OCI-LY3 (cell line): Measurements from ENCODE around the gene FBXW8.

Experiments used
- H2AFZ ChIP-seq: fragments of 200-600, 300-600 bp; shearing (Covaris generic); 2 replicates; pipeline ENCODE4 v1.6.0; 2014; ENCODE audit warnings: antibody characterized with exemption, low read depth, low read length
- H3K27ac ChIP-seq: fragments of 200-600, 300-600 bp; sonication (generic); 2 replicates; pipeline ENCODE4 v1.5.1; 2014; ENCODE audit warnings: mild to moderate bottlenecking, low read length, moderate library complexity, mixed read lengths
- H3K27me3 ChIP-seq: fragments of 200-600, 300-600 bp; sonication (generic); 2 replicates; pipeline ENCODE4 v1.6.1; 2014; ENCODE audit warnings: low read depth, low read length, mixed read lengths
- H3K36me3 ChIP-seq: fragments of 200-600, 300-600 bp; sonication (generic); replicated peaks from 2 replicates; pipeline ENCODE3; 2014; ENCODE audit warnings: low read depth, low read length, mixed read lengths
- H3K4me1 ChIP-seq: fragments of 300-600, 200-600 bp; sonication (generic); 2 replicates; pipeline ENCODE4 v1.6.1; 2014; ENCODE audit warnings: low read length, mixed read lengths
- H3K4me2 ChIP-seq: fragments of 200-600, 300-600 bp; sonication (generic); 2 replicates; pipeline ENCODE4 v1.6.1; 2014; ENCODE audit warnings: low read length, mixed read lengths
- H3K4me3 ChIP-seq: fragments of 300-600, 200-600 bp; sonication (generic); 2 replicates; pipeline ENCODE4 v1.5.1; 2014; ENCODE audit warnings: antibody characterized with exemption, mild to moderate bottlenecking, low read length, moderate library complexity
- H3K79me2 ChIP-seq: fragments of 300-600, 200-600 bp; shearing (Covaris generic); 2 replicates; pipeline ENCODE4 v1.6.1; 2014; ENCODE audit warnings: mild to moderate bottlenecking, low read length, mixed read lengths
- H3K9ac ChIP-seq: fragments of 300-600, 200-600 bp; shearing (Covaris generic); 2 replicates; pipeline ENCODE4 v1.6.0; 2014; ENCODE audit warnings: mild to moderate bottlenecking, low read length, moderate library complexity
- H3K9me3 ChIP-seq: fragments of 200-600, 300-600 bp; shearing (Covaris generic); 2 replicates; pipeline ENCODE4 v1.6.1; 2014; ENCODE audit warnings: low read length, mixed read lengths; ENCODE audit not compliant: insufficient read depth
- H4K20me1 ChIP-seq: fragments of 200-600, 300-600 bp; sonication (generic); 2 replicates; pipeline ENCODE4 v1.6.1; 2016; ENCODE audit warnings: low read length, mixed read lengths; ENCODE audit not compliant: insufficient read depth
- EZH2phosphoT487 ChIP-seq: fragments of 200-600 bp; shearing (Covaris generic); IDR thresholded peaks from 2 replicates; pipeline ENCODE4 v1.6.1; 2018; ENCODE audit warnings: antibody characterized with exemption, mixed run types, low read depth
- TF ChIP-seq, protein P1 (sequence below): fragments of 200-600, 300-600 bp; sonication (generic); IDR thresholded peaks from 2 replicates; pipeline ENCODE4 v1.5.1; 2014; ENCODE audit warnings: antibody characterized with exemption, low read length, low read depth

The FBXW8 gene

DNA sequence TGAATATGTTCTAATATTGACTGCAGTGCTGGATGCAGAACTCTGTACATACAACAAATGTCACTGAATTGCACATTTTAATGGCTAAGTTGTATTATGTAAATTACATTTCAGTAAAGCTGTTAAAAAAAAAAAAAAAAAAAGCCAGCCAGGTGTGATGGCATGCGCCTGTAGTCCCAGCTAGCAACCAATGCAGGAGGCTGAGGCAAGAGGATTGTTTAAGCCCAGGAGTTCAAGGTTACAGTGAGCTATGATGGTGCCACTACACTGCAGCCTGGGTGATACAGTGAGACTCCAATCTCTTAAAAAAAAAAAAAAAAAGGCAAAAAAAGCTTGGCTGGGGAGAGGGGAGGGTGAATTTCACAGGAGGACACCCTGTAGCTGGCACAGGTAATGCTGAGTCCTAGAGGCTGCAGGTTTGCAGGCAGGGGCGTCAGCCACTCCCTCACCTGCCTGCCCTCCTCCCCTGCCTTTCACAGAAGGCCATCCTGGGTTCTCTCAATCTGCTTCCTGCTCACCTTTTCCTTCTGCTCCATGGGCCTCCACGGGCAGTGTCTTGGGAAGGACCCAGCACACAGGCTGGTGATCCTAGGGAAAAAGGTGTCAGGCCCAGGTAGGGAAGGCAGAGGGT is 147.8 kb downstream of the FBXW8 start:
- H3K27ac ChIP-seq: no peak overlapping the region
- H3K4me2 ChIP-seq: no peak overlapping the region

DNA sequence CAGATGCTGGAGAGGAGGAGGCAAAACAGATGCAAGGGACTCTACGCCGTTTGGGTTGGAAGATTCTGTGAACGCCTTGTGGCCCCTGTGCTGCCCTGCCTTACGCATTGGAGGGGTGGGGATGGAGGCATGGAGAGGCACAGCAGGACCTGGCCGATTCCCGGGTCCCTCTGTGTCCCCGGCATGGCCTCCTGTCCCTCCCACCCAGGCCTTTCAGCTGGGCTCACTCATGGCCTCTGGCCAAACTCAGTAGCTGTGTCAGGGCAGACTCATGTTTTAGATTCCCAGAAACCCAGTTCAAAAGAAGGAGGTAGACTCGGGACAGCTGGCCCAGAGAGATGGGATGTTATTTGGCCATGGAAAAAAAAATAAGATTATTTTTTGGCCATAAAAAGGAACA is 148.4 kb downstream of the FBXW8 start:
- Histone ChIP-seq H3K9me3 (no peaks in the 10 kb centered on the region), H3K79me2 (peaks cover 26% of the 10 kb centered on the region), H3K4me3 (no peak overlapping the region), H3K4me2 (no peak overlapping the region), H3K4me1 (no peaks in the 10 kb centered on the region), H3K27ac (no peak overlapping the region), H3K9ac (no peak overlapping the region), H3K36me3 (peaks cover 16% of the 10 kb centered on the region), H3K27me3 (no peaks in the 10 kb centered on the region), H4K20me1 (peaks cover 34% of the 10 kb centered on the region), H2AFZ (no peak overlapping the region)
- TF ChIP-seq EZH2phosphoT487: no peak
- TF ChIP-seq, protein P1, sequence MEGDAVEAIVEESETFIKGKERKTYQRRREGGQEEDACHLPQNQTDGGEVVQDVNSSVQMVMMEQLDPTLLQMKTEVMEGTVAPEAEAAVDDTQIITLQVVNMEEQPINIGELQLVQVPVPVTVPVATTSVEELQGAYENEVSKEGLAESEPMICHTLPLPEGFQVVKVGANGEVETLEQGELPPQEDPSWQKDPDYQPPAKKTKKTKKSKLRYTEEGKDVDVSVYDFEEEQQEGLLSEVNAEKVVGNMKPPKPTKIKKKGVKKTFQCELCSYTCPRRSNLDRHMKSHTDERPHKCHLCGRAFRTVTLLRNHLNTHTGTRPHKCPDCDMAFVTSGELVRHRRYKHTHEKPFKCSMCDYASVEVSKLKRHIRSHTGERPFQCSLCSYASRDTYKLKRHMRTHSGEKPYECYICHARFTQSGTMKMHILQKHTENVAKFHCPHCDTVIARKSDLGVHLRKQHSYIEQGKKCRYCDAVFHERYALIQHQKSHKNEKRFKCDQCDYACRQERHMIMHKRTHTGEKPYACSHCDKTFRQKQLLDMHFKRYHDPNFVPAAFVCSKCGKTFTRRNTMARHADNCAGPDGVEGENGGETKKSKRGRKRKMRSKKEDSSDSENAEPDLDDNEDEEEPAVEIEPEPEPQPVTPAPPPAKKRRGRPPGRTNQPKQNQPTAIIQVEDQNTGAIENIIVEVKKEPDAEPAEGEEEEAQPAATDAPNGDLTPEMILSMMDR: no peak

More for the DNA sequence above, 147.8 kb downstream of the FBXW8 start:
- Histone ChIP-seq H3K9ac (no peak overlapping the region), H3K4me1 (peaks cover 2% of the 10 kb centered on the region; the same call in 1 of the 2 replicates), H3K9me3 (no peaks in the 10 kb centered on the region), H3K36me3 (peaks cover 16% of the 10 kb centered on the region), H3K4me3 (no peak overlapping the region), H3K27me3 (no peaks in the 10 kb centered on the region), H3K79me2 (peaks cover 24% of the 10 kb centered on the region), H4K20me1 (peaks cover 35% of the 10 kb centered on the region), H2AFZ (no peak overlapping the region)
- TF ChIP-seq EZH2phosphoT487: no peak
- TF ChIP-seq, protein P1: no peak

DNA sequence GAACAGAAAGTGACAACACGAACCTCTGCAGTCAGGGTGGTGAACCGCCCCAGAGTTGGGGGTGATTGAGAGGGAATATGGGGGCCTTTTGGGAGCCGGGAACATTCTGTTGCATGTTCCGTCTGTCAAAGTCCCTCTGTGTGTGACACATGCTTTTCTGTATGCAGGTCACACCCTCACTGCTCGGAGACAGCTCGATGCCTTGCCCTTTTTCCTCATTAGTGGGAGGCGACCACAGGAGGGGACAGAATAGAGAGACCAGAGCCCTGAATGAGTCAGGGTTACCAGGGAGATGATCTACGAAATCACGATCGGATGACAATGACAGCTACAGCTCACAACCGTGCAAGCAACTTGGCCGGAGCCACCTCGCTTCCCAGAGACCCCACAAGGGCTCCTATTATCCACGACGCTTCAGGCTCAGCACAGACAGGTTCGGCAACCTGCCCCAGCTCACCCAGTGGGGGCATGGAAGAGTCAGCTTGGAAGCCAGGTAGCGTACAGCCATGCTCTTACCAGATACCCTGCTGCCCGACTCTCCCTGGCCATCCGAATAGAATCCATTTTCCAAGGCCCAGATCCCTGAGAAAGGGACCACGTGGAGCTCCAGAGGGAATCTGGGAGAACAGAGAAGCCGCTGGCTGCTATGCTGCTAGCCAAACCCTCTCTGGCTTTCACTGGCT is 149.6 kb downstream of the FBXW8 start:
- H3K27ac ChIP-seq: no peak overlapping the region
- H3K4me2 ChIP-seq: no peak overlapping the region
- no peak overlapping the region for H2AFZ ChIP-seq
- H3K27me3 ChIP-seq: no peaks in the 10 kb centered on the region
- no peak for TF ChIP-seq EZH2phosphoT487
- TF ChIP-seq, protein P1: no peak
- no peaks in the 10 kb centered on the region for H3K4me1 ChIP-seq
- H3K4me3 ChIP-seq: no peak overlapping the region
- peaks cover 41% of the 10 kb centered on the region for H4K20me1 ChIP-seq
- H3K36me3 ChIP-seq: peaks cover 19% of the 10 kb centered on the region
- H3K9ac ChIP-seq: no peak overlapping the region
- H3K9me3 ChIP-seq: no peaks in the 10 kb centered on the region
- peaks cover 38% of the 10 kb centered on the region for H3K79me2 ChIP-seq

DNA sequence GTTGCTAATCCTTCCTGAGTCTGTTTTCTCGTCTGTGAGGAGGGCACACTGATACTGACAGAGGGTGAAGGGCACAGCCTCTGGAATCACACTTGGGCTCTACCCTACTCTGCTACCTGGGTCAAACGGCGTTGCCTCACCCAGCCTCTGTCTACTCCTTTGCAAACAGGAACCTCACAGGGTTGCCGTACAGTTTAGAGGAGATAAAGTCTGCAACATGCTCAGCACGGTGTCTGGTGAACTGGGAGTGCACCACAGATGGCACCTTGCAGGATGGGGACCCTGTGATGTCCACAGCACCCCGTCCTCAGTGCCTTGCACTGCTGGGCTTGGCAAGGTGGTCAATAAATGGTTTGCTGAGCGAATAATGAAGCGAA is 150.2 kb downstream of the FBXW8 start:
- Histone ChIP-seq H3K27me3 (no peaks in the 10 kb centered on the region), H3K9ac (no peak overlapping the region), H3K36me3 (peaks cover 19% of the 10 kb centered on the region), H3K4me3 (no peak overlapping the region), H3K79me2 (peaks cover 38% of the 10 kb centered on the region), H3K4me1 (no peaks in the 10 kb centered on the region), H3K9me3 (no peaks in the 10 kb centered on the region), H3K27ac (no peak overlapping the region), H2AFZ (no peak overlapping the region), H4K20me1 (peaks cover 41% of the 10 kb centered on the region), H3K4me2 (no peak overlapping the region)
- no peak for TF ChIP-seq EZH2phosphoT487
- TF ChIP-seq, protein P1: no peak
